Measurements from ENCODE around the gene FRYL. TPM values are rescaled to one million over a fixed set of nuclear protein-coding genes. Genes with fewer than 3 reads are reported as not detected.

The FRYL gene
- total and polyA plus RNA-seq, 2 of the 8 experiments (the other 6 are each of a cell fraction or from before 2014, with no cell fraction given), result 8.0 to 36.5 TPM

GRCh38 chr4:48491514-48492176 is 288.4 kb downstream of the FRYL start (continued):
- no peak for TF ChIP-seq CHD7 (IDR thresholded peaks at IDR 0.05; ENCODE audit: insufficient replicate concordance, low read length)

Measured in H1 (cell line).